ENCODE data around the gene WDR37. TPM values are rescaled to one million over a fixed set of nuclear protein-coding genes. Genes with fewer than 3 reads are reported as not detected.

WDR37 gene
- total RNA-seq, 2 donors from 2014 or later = 18.6 to 18.7 TPM

DNA sequence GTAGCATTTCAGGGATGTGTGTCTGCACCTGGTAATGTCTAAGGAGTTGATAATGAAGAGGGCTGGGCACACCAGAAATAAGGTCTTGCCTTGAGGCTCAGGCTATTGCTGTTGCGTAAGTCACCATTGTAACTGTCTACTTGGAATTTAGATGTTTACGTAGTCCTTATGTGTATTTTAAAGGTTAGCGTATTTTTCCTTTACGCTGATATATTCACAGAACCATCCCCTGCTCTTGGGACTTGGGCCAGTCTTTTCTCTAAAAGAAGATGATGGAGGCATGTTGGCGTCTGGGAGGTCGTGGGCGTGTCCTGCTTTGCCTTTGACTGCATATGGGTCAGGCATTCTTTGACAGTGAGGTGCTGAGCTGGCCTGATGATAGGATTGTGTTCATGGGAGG, 14.7 kb downstream of the WDR37 start:
- intact Hi-C loops (cut with DNase I) = no loop called here
- no peak for TF ChIP-seq CTCF (IDR thresholded peaks at IDR 0.05)
- no peak for DNase-seq
- H3K4me1 ChIP-seq = no peaks in the 10 kb centered on the region
- peaks cover 3% of the 10 kb centered on the region for H3K36me3 ChIP-seq
- no peaks in the 10 kb centered on the region for H3K27me3 ChIP-seq
- no peaks in the 10 kb centered on the region for H3K9me3 ChIP-seq
- no peak overlapping the region for H3K4me3 ChIP-seq
- H3K9ac ChIP-seq (ENCODE audit: low read depth in 2 of 2, low read length in 2 of 2) = no peak overlapping the region
- no peak overlapping the region for H3K27ac ChIP-seq

- peaks cover 3% of the 10 kb centered on the region for H3K36me3 ChIP-seq
Measured at GRCh38 chr10:1074052-1074747, 18.0 kb downstream of the WDR37 start.

DNA sequence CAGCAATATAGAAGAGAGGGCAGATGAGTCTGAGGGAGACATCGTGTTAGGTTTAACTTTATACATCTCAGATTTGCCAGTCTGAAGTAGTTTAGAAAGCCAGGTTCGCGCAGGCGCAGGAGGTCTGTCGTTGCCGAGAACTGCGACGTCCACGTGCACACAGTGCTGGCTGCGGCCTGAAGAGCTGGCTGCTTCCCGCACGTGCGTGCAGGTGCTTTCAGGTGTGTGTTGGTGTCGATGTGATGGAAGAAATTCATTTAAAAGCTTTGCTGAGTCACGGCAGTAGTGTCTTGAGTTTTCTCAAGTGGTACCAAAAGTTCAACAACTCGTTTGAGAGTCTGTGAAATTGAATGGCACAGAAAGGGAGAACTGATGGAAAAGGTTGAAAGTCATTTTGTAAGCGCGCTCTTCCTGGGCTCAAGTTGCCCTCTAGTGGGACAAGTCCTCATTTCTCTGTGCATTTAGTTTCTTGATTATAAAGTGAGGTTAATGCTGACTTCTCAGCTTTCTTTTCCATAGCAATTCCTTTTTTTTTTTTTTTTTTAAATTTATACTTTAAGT, 18.6 kb downstream of the WDR37 start:
- H3K36me3 ChIP-seq = peaks cover 3% of the 10 kb centered on the region
- H3K4me3 ChIP-seq = no peak overlapping the region
- no peak overlapping the region for H3K27ac ChIP-seq
- H3K9me3 ChIP-seq = no peaks in the 10 kb centered on the region
- DNase-seq = no peak
- H3K4me1 ChIP-seq = no peaks in the 10 kb centered on the region
- no peaks in the 10 kb centered on the region for H3K27me3 ChIP-seq
- no peak overlapping the region for H3K9ac ChIP-seq (ENCODE audit: low read depth in 2 of 2, low read length in 2 of 2)
- no peak for TF ChIP-seq CTCF (IDR thresholded peaks at IDR 0.05)
- intact Hi-C loops (cut with DNase I) = no loop called here

More at GRCh38 chr10:1074052-1074747, 18.0 kb downstream of the WDR37 start:
- Histone ChIP-seq H3K4me1 (no peaks in the 10 kb centered on the region), H3K4me3 (no peak overlapping the region), H3K9ac (ENCODE audit: low read depth in 2 of 2, low read length in 2 of 2) (no peak overlapping the region), H3K9me3 (no peaks in the 10 kb centered on the region), H3K27me3 (no peaks in the 10 kb centered on the region), H3K27ac (no peak overlapping the region)
- no peak for DNase-seq
- intact Hi-C loops (cut with DNase I) = no loop called here
- no peak for TF ChIP-seq CTCF (IDR thresholded peaks at IDR 0.05)

DNA sequence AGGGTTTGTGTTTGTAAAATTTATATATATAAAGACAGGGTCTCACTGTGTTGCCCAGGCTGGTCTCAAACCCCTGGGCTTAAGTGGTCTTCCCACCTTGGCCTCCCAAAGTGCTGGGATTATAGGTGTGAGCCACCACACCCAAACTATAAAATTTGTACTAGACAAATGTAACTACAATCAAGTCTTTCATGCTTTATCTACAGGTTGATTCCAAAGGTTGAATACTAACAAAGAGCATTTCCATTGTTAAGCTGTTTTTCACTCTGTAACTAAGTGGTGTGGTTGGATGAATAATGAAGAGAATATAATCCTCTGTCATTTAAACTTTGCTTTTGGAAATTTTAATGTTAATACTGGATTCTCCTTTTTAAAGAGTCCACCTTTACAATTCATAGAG, 22.5 kb downstream of the WDR37 start:
- Histone ChIP-seq H3K4me3 (no peak overlapping the region), H3K9ac (ENCODE audit: low read depth in 2 of 2, low read length in 2 of 2) (no peak overlapping the region), H3K4me1 (no peaks in the 10 kb centered on the region), H3K27me3 (no peaks in the 10 kb centered on the region), H3K27ac (peak overlapping the region; percentile 39), H3K9me3 (no peaks in the 10 kb centered on the region), H3K36me3 (no peaks in the 10 kb centered on the region)
- intact Hi-C loops (cut with DNase I) = no loop called here
- TF ChIP-seq CTCF (IDR thresholded peaks at IDR 0.05) = no peak
- DNase-seq = no peak

DNA sequence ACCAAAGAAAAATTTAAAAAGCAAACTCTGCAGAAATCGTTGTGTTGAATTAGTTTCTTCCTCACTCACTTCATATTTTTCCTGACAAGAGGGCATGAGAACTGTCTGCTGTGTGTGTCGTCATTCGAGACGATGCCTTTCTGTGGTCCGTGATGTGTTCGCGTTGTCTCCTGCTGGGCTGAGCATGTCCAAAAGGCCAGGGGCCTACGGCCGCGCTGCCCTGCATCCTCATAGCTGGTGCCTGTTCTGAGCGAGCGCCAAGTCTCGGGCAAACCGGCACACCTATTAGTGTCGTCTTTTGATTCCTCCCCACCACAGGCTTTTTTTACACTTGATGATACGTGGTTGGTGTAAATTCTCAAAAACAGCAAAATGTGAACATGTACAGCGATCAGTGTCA, 27.4 kb downstream of the WDR37 start:
- Histone ChIP-seq H3K27me3 (no peaks in the 10 kb centered on the region), H3K9me3 (no peaks in the 10 kb centered on the region), H3K9ac (ENCODE audit: low read depth in 2 of 2, low read length in 2 of 2) (no peak overlapping the region), H3K4me1 (no peaks in the 10 kb centered on the region), H3K36me3 (peaks cover 12% of the 10 kb centered on the region), H3K4me3 (no peak overlapping the region), H3K27ac (no peak overlapping the region)
- intact Hi-C loops (cut with DNase I) = no loop called here
- no peak for TF ChIP-seq CTCF (IDR thresholded peaks at IDR 0.05)
- DNase-seq = no peak
